Mammary epithelial cell (primary cell): Measurements from ENCODE around the gene CAP2.

Experiments
- CTCF ChIP-seq, 2 donors: IDR thresholded peaks in 1 of 2; conservative IDR thresholded peaks in 1 of 2; 2 replicates each; pipeline ENCODE4 v1.5.1; 2011 to 2012; ENCODE audit warnings: inconsistent platforms in 2 of 2, low read length in 2 of 2, mild to moderate bottlenecking in 2 of 2, control low read depth in 1 of 2, low read depth in 1 of 2; ENCODE audit not compliant: insufficient read depth in 1 of 2; ENCODE audit errors: extremely low read depth in 1 of 2
- EZH2 ChIP-seq: IDR thresholded peaks from 2 replicates; pipeline ENCODE4 v1.6.1; 2012; ENCODE audit warnings: low read length, inconsistent platforms, borderline replicate concordance

- TF ChIP-seq CTCF (conservative IDR thresholded peaks at IDR 0.05 in 1 of 2, IDR thresholded peaks at IDR 0.05 in 1 of 2; ENCODE audit: extremely low read depth in 1 of 2, insufficient read depth in 1 of 2, low read depth in 1 of 2, low read length in 2 of 2) (no peak), EZH2 (no peak)
These were observed 61.1 kb downstream of the CAP2 start for GRCh38 chr6:17454316-17455005.
